ENCODE results near the gene SORCS2.
A peak's percentile ranks its signal among the peaks of the same experiment; 100 is the strongest.

The SORCS2 gene

GRCh38 chr4:7522452-7523220 lies 330.3 kb downstream of the SORCS2 start:
- no peak for DNase-seq (ENCODE audit: low read depth)
- no peak overlapping the region for H3K4me3 ChIP-seq (ENCODE audit: low read depth, low read length)
- TF ChIP-seq POLR2A (IDR thresholded peaks at IDR 0.05; ENCODE audit: extremely low read depth, insufficient read length) (no peak), MAX (IDR thresholded peaks at IDR 0.05; ENCODE audit: low read depth, low read length) (no peak), CTCF (IDR thresholded peaks at IDR 0.05; ENCODE audit: low read depth, low read length) (no peak), MYC (IDR thresholded peaks at IDR 0.05; ENCODE audit: low read depth, low read length) (no peak)

GRCh38 chr4:7523526-7523925 lies 331.2 kb downstream of the SORCS2 start:
- DNase-seq (ENCODE audit: low read depth) = no peak
- no peak for TF ChIP-seq CTCF (IDR thresholded peaks at IDR 0.05; ENCODE audit: low read depth, low read length)
- TF ChIP-seq POLR2A (IDR thresholded peaks at IDR 0.05; ENCODE audit: extremely low read depth, insufficient read length) = no peak
- TF ChIP-seq MYC (IDR thresholded peaks at IDR 0.05; ENCODE audit: low read depth, low read length) = no peak
- TF ChIP-seq MAX (IDR thresholded peaks at IDR 0.05; ENCODE audit: low read depth, low read length) = no peak
- H3K4me3 ChIP-seq (ENCODE audit: low read depth, low read length) = no peak overlapping the region

- TF ChIP-seq CTCF (IDR thresholded peaks at IDR 0.05; ENCODE audit: low read depth, low read length) (no peak), MYC (IDR thresholded peaks at IDR 0.05; ENCODE audit: low read depth, low read length) (no peak), MAX (IDR thresholded peaks at IDR 0.05; ENCODE audit: low read depth, low read length) (no peak), POLR2A (IDR thresholded peaks at IDR 0.05; ENCODE audit: extremely low read depth, insufficient read length) (no peak)
- DNase-seq (ENCODE audit: low read depth) = peak; percentile 36
- no peak overlapping the region for H3K4me3 ChIP-seq (ENCODE audit: low read depth, low read length)
Observed at GRCh38 chr4:7524064-7524682, 331.8 kb downstream of the SORCS2 start.

- H3K4me3 ChIP-seq (ENCODE audit: low read depth, low read length) = no peak overlapping the region
- TF ChIP-seq MYC (IDR thresholded peaks at IDR 0.05; ENCODE audit: low read depth, low read length) (no peak), MAX (IDR thresholded peaks at IDR 0.05; ENCODE audit: low read depth, low read length) (no peak), POLR2A (IDR thresholded peaks at IDR 0.05; ENCODE audit: extremely low read depth, insufficient read length) (no peak), CTCF (IDR thresholded peaks at IDR 0.05; ENCODE audit: low read depth, low read length) (no peak)
- no peak for DNase-seq (ENCODE audit: low read depth)
Observed at GRCh38 chr4:7524843-7525242, 332.5 kb downstream of the SORCS2 start.

- no peak overlapping the region for H3K4me3 ChIP-seq (ENCODE audit: low read depth, low read length)
- no peak for TF ChIP-seq MYC (IDR thresholded peaks at IDR 0.05; ENCODE audit: low read depth, low read length)
- peak; percentile 3 for TF ChIP-seq CTCF (IDR thresholded peaks at IDR 0.05; ENCODE audit: low read depth, low read length)
- DNase-seq (ENCODE audit: low read depth) = no peak
Observed at GRCh38 chr4:7526491-7526890, 334.2 kb downstream of the SORCS2 start.
